T-helper 2 cell treated with Interferon-gamma antibody and Interleukin-4, amounts not matched to agents 5 μg/mL and 100 μg/mL, for 36 hours (primary cell): Measurements from ENCODE around the gene ABTB1.

ENCODE experiments used
- DNase-seq: peaks from one replicate; pipeline ENCODE4 v3.0.0; 2021; ENCODE audit warnings: low spot score
- H3K27ac Mint-ChIP-seq: one replicate; pipeline ENCODE4 v1.8.0; 2021; ENCODE audit warnings: mild to moderate bottlenecking, mixed read lengths
- H3K27me3 Mint-ChIP-seq: one replicate; pipeline ENCODE4 v1.8.0; 2021; ENCODE audit warnings: low read depth, mixed read lengths
- H3K36me3 Mint-ChIP-seq: one replicate; pipeline ENCODE4 v1.8.0; 2021; ENCODE audit warnings: low read depth, mixed read lengths
- H3K4me1 Mint-ChIP-seq: one replicate; pipeline ENCODE4 v1.8.0; 2021; ENCODE audit warnings: low read depth, mixed read lengths
- H3K4me3 Mint-ChIP-seq: one replicate; pipeline ENCODE4 v1.8.0; 2022; ENCODE audit warnings: mild to moderate bottlenecking, moderate library complexity, mixed read lengths
- H3K9me3 Mint-ChIP-seq: one replicate; pipeline ENCODE4 v1.8.0; 2021; ENCODE audit warnings: mixed read lengths

Gene ABTB1

GRCh38 chr3:127658234-127658633, 14.5 kb upstream of the ABTB1 start:
- Mint-ChIP-seq H3K36me3 (no peaks in the 10 kb centered on the region), H3K9me3 (no peaks in the 10 kb centered on the region), H3K27me3 (peaks cover 14% of the 10 kb centered on the region), H3K4me1 (no peaks in the 10 kb centered on the region), H3K4me3 (no peak overlapping the region), H3K27ac (no peak overlapping the region)
- DNase-seq = no peak

GRCh38 chr3:127660621-127661251, 12.0 kb upstream of the ABTB1 start:
- no peak for DNase-seq
- Mint-ChIP-seq H3K4me1 (no peaks in the 10 kb centered on the region), H3K4me3 (no peak overlapping the region), H3K27me3 (peaks cover 21% of the 10 kb centered on the region), H3K36me3 (no peaks in the 10 kb centered on the region), H3K27ac (no peak overlapping the region), H3K9me3 (no peaks in the 10 kb centered on the region)

GRCh38 chr3:127661600-127661999, 11.2 kb upstream of the ABTB1 start:
- Mint-ChIP-seq H3K27me3 (peaks cover 21% of the 10 kb centered on the region), H3K9me3 (no peaks in the 10 kb centered on the region), H3K36me3 (no peaks in the 10 kb centered on the region), H3K4me1 (no peaks in the 10 kb centered on the region), H3K27ac (no peak overlapping the region), H3K4me3 (no peak overlapping the region)
- no peak for DNase-seq

GRCh38 chr3:127662001-127662469, 10.7 kb upstream of the ABTB1 start:
- Mint-ChIP-seq H3K27me3 (peaks cover 21% of the 10 kb centered on the region), H3K27ac (no peak overlapping the region), H3K36me3 (no peaks in the 10 kb centered on the region), H3K9me3 (no peaks in the 10 kb centered on the region), H3K4me1 (no peaks in the 10 kb centered on the region), H3K4me3 (no peak overlapping the region)
- no peak for DNase-seq

- Mint-ChIP-seq H3K27ac (no peak overlapping the region), H3K4me1 (no peaks in the 10 kb centered on the region), H3K4me3 (no peak overlapping the region), H3K27me3 (peaks cover 15% of the 10 kb centered on the region), H3K36me3 (no peaks in the 10 kb centered on the region), H3K9me3 (no peaks in the 10 kb centered on the region)
- DNase-seq = no peak
Observed at GRCh38 chr3:127663151-127663550, 9.6 kb upstream of the ABTB1 start.

GRCh38 chr3:127665165-127665564, 7.6 kb upstream of the ABTB1 start:
- Mint-ChIP-seq H3K36me3 (no peaks in the 10 kb centered on the region), H3K27ac (no peak overlapping the region), H3K4me3 (no peak overlapping the region), H3K27me3 (peaks cover 9% of the 10 kb centered on the region), H3K4me1 (no peaks in the 10 kb centered on the region), H3K9me3 (no peaks in the 10 kb centered on the region)
- no peak for DNase-seq

GRCh38 chr3:127665586-127665985, 7.2 kb upstream of the ABTB1 start:
- no peak overlapping the region for H3K4me3 Mint-ChIP-seq
- peaks cover 7% of the 10 kb centered on the region for H3K27me3 Mint-ChIP-seq
- no peak overlapping the region for H3K27ac Mint-ChIP-seq
- H3K36me3 Mint-ChIP-seq = no peaks in the 10 kb centered on the region
- H3K9me3 Mint-ChIP-seq = no peaks in the 10 kb centered on the region
- no peaks in the 10 kb centered on the region for H3K4me1 Mint-ChIP-seq
- no peak for DNase-seq

GRCh38 chr3:127666676-127667075, 6.1 kb upstream of the ABTB1 start:
- peaks cover 3% of the 10 kb centered on the region for H3K4me1 Mint-ChIP-seq
- no peaks in the 10 kb centered on the region for H3K36me3 Mint-ChIP-seq
- no peaks in the 10 kb centered on the region for H3K9me3 Mint-ChIP-seq
- no peak overlapping the region for H3K4me3 Mint-ChIP-seq
- DNase-seq = no peak
- peaks cover 7% of the 10 kb centered on the region for H3K27me3 Mint-ChIP-seq
- H3K27ac Mint-ChIP-seq = no peak overlapping the region

GRCh38 chr3:127667119-127667681, 5.6 kb upstream of the ABTB1 start:
- no peak overlapping the region for H3K27ac Mint-ChIP-seq
- H3K27me3 Mint-ChIP-seq = peaks cover 7% of the 10 kb centered on the region
- peaks cover 5% of the 10 kb centered on the region for H3K4me1 Mint-ChIP-seq
- H3K36me3 Mint-ChIP-seq = no peaks in the 10 kb centered on the region
- DNase-seq = no peak
- no peaks in the 10 kb centered on the region for H3K9me3 Mint-ChIP-seq
- no peak overlapping the region for H3K4me3 Mint-ChIP-seq

- H3K9me3 Mint-ChIP-seq = no peaks in the 10 kb centered on the region
- no peak overlapping the region for H3K4me3 Mint-ChIP-seq
- no peak for DNase-seq
- H3K4me1 Mint-ChIP-seq = peaks cover 9% of the 10 kb centered on the region
- H3K27me3 Mint-ChIP-seq = peaks cover 7% of the 10 kb centered on the region
- no peaks in the 10 kb centered on the region for H3K36me3 Mint-ChIP-seq
- no peak overlapping the region for H3K27ac Mint-ChIP-seq
Observed at GRCh38 chr3:127668906-127669305, 3.8 kb upstream of the ABTB1 start.

- no peaks in the 10 kb centered on the region for H3K9me3 Mint-ChIP-seq
- no peak overlapping the region for H3K27ac Mint-ChIP-seq
- peaks cover 6% of the 10 kb centered on the region for H3K27me3 Mint-ChIP-seq
- no peak overlapping the region for H3K4me3 Mint-ChIP-seq
- no peaks in the 10 kb centered on the region for H3K36me3 Mint-ChIP-seq
- peaks cover 13% of the 10 kb centered on the region for H3K4me1 Mint-ChIP-seq
- no peak for DNase-seq
Observed at GRCh38 chr3:127669541-127670228, 3.1 kb upstream of the ABTB1 start.

GRCh38 chr3:127670229-127670559, 2.6 kb upstream of the ABTB1 start:
- Mint-ChIP-seq H3K4me3 (no peak overlapping the region), H3K27ac (peak overlapping the region; percentile 19), H3K4me1 (peaks cover 13% of the 10 kb centered on the region), H3K36me3 (no peaks in the 10 kb centered on the region), H3K27me3 (peaks cover under 1% of the 10 kb centered on the region), H3K9me3 (no peaks in the 10 kb centered on the region)
- DNase-seq = no peak

- Mint-ChIP-seq H3K27ac (peak overlapping the region; percentile 78), H3K9me3 (no peaks in the 10 kb centered on the region), H3K4me1 (peaks cover 13% of the 10 kb centered on the region), H3K27me3 (no peaks in the 10 kb centered on the region), H3K36me3 (no peaks in the 10 kb centered on the region), H3K4me3 (peak overlapping the region; percentile 94)
- no peak for DNase-seq
Observed at GRCh38 chr3:127670761-127671522, 1.8 kb upstream of the ABTB1 start.
